Measurements from ENCODE around the gene CPED1.
"Not testable (repeated sequence)": the region's sequence is repeated elsewhere in the genome, so short reads cannot be mapped to it uniquely, and the experiment has no call there.

Gene CPED1

GRCh38 chr7:120981888-120982615 is 6.5 kb upstream of the CPED1 start:
- DNase-seq, result no peak

GRCh38 chr7:120983592-120983991 is 4.9 kb upstream of the CPED1 start:
- not testable (repeated sequence) for DNase-seq

GRCh38 chr7:120984406-120984805 is 4.1 kb upstream of the CPED1 start:
- no peak for DNase-seq

- no peak for DNase-seq
These were observed 3.3 kb upstream of the CPED1 start for GRCh38 chr7:120985130-120985758.

- DNase-seq, result no peak
These were observed 2.7 kb upstream of the CPED1 start for GRCh38 chr7:120985839-120986238.

- no peak for DNase-seq
These were observed 1.9 kb upstream of the CPED1 start for GRCh38 chr7:120986650-120987049.

GRCh38 chr7:120987280-120987679 is 1.2 kb upstream of the CPED1 start:
- no peak for DNase-seq

DNA sequence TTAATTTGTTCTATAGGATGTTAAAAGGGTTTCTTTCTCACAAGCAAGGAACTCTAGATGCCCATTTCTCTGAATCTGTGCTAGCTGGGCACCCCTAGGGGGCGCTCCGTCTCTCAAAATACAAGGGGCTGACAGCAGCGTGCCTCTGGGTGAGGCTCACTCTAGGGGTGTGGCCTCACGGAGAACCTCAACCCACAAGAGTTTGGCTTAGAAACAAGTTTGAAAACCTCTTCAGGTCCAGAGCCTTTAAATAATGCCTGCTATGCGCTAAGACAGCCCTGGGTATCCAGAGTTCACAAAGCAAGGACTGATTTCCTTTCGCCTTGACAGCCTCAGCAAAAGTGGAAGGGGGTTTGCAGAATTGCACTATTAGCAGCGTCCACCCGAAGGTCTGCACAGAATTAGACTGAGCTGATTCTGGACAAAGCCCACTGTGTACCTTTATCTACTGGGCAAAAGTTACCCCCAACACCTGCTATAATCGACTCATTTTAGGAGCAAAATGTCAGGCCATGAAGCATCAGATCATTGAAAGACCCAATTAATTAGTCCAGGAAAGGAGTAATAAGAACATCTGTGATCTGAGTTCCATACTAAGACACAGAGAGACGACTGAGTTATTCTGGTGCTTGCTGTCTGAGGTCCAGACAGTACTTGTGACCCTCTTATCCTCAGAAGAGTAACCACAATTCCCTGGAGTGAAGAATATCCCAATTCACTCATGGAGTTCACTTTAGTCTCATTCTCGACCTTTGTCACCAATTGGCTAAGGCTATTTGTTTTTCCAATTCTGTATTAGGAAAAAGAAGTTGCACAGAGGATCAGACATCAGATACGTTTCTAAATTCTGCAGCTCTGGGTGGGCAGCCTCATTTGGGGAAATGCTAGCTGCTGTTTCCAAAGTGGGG is 574 bp upstream of the CPED1 start:
- peak; percentile 87 to 88 for DNase-seq

GRCh38 chr7:120989257-120990220 is 1.0 kb downstream of the CPED1 start:
- no peak for DNase-seq

- DNase-seq, result no peak
These were observed 2.1 kb downstream of the CPED1 start for GRCh38 chr7:120990468-120991118.

DNA sequence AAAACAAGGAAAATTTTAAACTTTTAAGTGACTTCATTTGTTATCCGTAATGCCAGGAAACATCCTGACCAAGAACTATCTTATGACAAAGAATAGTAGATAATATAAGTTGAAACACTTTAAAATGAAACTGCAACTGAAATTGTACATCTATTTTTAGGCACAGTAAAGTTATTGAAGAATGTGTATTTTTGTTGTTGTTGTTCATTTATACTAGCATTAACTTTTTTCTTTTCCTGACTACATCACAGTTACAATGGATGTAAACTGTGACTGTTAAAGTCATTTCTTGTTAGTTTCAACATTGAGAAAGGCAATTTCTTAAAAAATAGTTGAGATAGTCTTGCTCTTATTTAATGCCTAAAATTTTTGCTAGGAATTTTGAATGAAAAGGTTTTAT is 2.6 kb downstream of the CPED1 start:
- no peak for DNase-seq

- no peak for DNase-seq
These were observed 3.1 kb downstream of the CPED1 start for GRCh38 chr7:120991581-120991980.

DNA sequence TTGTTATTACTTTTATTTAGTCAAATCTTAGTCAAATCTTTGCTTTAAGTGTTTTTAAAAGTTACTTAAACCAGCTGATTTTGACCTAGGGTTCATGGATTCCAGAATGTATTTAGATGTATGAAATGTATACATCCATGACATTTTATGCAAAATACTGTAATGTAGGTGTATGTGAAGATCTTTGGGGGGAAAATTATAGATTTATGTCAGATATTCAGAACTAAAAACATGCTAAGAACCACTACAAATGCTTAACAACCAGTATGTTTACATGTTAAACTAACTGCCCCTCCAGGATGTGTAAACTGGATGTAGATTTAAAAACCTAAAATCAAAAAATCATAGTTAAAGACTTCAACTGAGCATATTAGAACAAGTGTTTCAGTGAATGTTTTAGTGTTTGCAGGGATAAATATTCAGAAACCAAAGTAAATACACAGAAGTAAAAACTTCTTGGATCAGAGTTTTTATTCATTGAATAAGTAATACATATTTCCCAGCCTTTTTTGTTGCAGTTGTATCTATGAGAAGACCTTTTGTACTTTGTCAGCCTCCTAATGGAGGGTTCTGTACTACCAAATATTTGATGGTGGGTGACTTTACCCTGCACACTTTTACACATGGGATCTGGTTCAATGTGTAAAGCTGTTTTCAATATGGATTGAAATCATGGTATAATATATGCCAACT is 3.9 kb downstream of the CPED1 start:
- no peak for DNase-seq

DNA sequence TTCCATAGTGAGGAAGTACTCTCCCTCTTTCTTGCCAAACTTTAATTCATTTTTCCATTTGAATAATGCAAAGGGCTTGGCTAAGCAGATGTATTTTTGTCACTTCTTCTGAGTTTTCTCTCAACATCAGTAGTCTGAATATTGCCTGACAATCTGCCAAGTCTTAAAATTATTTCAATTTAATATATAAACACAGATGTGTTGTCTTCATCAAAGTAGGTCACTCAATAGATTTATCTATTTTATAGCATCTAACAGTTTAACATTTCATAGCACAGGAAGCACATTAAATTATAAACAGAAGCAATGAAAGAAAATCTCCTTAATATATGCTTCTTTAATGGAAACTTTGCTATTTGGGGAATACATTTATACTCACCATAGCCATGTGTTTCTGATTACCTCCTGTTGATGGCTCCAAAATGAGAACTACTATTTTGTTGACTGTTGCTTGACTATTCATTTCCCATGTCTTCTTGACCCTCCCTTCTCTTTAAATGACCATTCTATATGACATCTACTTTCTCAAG is 4.5 kb downstream of the CPED1 start:
- DNase-seq, result no peak

DNA sequence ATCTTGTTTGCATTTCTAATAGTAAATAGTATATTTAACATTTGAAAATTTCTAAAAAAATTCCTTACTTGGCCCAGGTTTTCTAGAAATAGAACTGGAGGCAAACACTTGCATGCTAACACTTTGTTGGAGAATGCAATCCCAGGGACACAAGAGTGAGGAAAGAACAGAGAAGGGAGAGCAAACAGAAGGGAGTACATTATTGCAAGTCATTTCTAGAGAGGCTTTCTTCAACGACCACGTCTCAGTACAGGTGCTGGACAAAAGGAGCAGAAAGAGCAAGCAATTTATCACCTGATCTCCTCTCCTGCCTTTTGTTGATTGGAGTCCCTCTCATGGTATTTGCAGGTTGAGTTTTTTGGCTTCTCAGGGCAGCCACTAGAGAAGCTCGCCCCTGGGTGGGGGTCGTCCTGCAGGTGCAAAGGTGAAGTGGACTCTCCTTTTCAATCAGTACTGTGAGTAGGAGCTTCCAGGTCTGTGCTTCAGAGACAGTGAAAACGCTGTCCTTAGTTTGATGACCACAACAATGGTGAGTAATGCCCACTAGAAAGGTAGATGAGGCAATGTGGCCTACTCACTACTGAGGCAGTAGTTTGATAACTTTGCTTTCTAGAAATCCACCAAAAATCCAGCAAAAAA is 5.2 kb downstream of the CPED1 start:
- no peak for DNase-seq

GRCh38 chr7:120994512-120995410 is 6.2 kb downstream of the CPED1 start:
- DNase-seq, result no peak

- DNase-seq, result no peak
These were observed 7.1 kb downstream of the CPED1 start for GRCh38 chr7:120995654-120996053.

- peak; percentile 57 to 64 for DNase-seq
These were observed 7.9 kb downstream of the CPED1 start for GRCh38 chr7:120996333-120996987.

- no peak for DNase-seq
These were observed 8.5 kb downstream of the CPED1 start for GRCh38 chr7:120996988-120997345.
